Measurements from ENCODE around the gene KLC1. TPM values are rescaled to one million over a fixed set of nuclear protein-coding genes. Genes with fewer than 3 reads are reported as not detected.
A peak's percentile ranks its signal among the peaks of the same experiment; 100 is the strongest.

KLC1 gene
- total and polyA plus RNA-seq, 4 donors, result 22.9 to 131 (median 46.0) TPM

DNA sequence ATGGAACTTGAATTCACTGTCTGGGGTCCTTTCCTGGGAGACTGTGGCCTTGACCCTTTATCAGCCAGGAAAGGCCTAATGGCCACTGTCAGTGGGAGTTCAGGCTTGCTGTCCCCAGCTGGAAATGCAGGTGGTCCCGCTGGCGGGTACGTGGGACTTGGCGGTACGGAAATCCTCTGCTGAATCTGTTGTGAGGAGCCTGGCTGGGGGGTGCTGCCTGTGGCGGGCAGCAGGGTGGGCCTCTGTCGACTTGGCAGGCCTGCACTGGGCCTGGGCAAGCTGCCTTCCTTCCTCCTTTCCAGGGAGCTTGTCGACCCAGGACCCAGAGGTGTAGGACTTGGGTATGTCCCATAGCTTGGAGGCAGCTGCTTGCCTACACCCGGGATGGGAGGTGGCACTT lies 112.9 kb downstream of the KLC1 start:
- H3K9me3 ChIP-seq (ENCODE audit: control insufficient read depth in 4 of 4, low read length in 3 of 4), result no peaks in the 10 kb centered on the region
- H3K4me3 ChIP-seq (ENCODE audit: low read depth in 1 of 3, low read length in 3 of 3), result no peak overlapping the region
- no peak overlapping the region for H3K27ac ChIP-seq (ENCODE audit: low read depth in 1 of 2, low read length in 2 of 2)
- no peak for DNase-seq (ENCODE audit: low spot score)
- H3K4me1 ChIP-seq (ENCODE audit: control insufficient read depth in 4 of 4, insufficient read depth in 4 of 4, low read length in 3 of 4), result peaks cover 3 to 11% (median 9%) of the 10 kb centered on the region in 4 donors
- H3K9ac ChIP-seq (ENCODE audit: low read depth in 1 of 2, low read length in 2 of 2), result no peak overlapping the region
- H3K36me3 ChIP-seq (ENCODE audit: control insufficient read depth in 4 of 4, insufficient read depth in 3 of 4, low read depth in 1 of 4, low read length in 3 of 4), result peaks cover 3 to 27% (median 10%) of the 10 kb centered on the region in 4 donors
- no peaks in the 10 kb centered on the region for H3K27me3 ChIP-seq (ENCODE audit: control insufficient read depth in 4 of 4, insufficient read depth in 4 of 4, low read length in 3 of 4)
- WGBS, result 85% methylated on average over 9 of the region's 9 CpGs
- TF ChIP-seq SP1 (IDR thresholded peaks at IDR 0.05) (no peak), FOXA1 (IDR thresholded peaks at IDR 0.05) (no peak), YY1 (IDR thresholded peaks at IDR 0.05) (no peak), TAF1 (conservative IDR thresholded peaks at IDR 0.05) (no peak), RAD21 (IDR thresholded peaks at IDR 0.05) (no peak), FOXA2 (IDR thresholded peaks at IDR 0.05) (no peak), NR2F2 (IDR thresholded peaks at IDR 0.05) (no peak)

- 90% methylated on average over 14 of the region's 14 CpGs for WGBS
- no peak overlapping the region for H3K27ac ChIP-seq (ENCODE audit: low read depth in 1 of 2, low read length in 2 of 2)
- DNase-seq (ENCODE audit: low spot score), result no peak
These were observed 113.7 kb downstream of the KLC1 start for GRCh38 chr14:103742499-103743255.

DNA sequence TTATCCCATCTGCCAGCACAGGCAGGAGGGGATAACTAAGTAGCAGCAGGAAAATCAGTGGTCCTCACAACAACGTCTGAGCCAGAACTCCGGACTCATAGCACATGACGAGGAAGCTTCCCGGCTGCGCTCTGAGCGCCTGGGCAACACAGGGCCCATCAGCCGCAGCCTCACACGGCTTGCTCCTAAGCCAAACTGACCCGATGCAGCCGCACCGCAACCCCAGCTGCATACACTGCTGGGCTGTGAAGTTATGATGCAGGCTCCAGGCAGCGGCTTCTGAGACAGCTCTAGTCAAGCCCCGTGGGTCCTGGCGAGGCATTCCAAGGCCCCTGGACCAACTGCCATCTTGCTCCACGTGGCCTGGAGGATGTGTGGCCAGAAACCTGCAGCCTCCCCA lies 114.7 kb downstream of the KLC1 start:
- TF ChIP-seq EGR1 (IDR thresholded peaks at IDR 0.05; ENCODE audit: low read depth in 2 of 2), result no peak
- no peak for TF ChIP-seq HNF4A (conservative IDR thresholded peaks at IDR 0.05)
- no peak for TF ChIP-seq GABPA (IDR thresholded peaks at IDR 0.05 in 1 of 2, conservative IDR thresholded peaks at IDR 0.05 in 1 of 2)
- no peak for TF ChIP-seq YY1 (IDR thresholded peaks at IDR 0.05)
- TF ChIP-seq JUND (IDR thresholded peaks at IDR 0.05), result no peak
- TF ChIP-seq, protein P1, sequence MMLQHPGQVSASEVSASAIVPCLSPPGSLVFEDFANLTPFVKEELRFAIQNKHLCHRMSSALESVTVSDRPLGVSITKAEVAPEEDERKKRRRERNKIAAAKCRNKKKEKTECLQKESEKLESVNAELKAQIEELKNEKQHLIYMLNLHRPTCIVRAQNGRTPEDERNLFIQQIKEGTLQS (IDR thresholded peaks at IDR 0.05), result no peak
- no peak for TF ChIP-seq FOXA1 (IDR thresholded peaks at IDR 0.05)
- no peak for TF ChIP-seq HNF4G (IDR thresholded peaks at IDR 0.05)
- no peak for TF ChIP-seq SP1 (IDR thresholded peaks at IDR 0.05)
- no peak for TF ChIP-seq TAF1 (conservative IDR thresholded peaks at IDR 0.05)
- no peak for TF ChIP-seq ZBTB33 (IDR thresholded peaks at IDR 0.05)
- no peak for TF ChIP-seq NR2F2 (IDR thresholded peaks at IDR 0.05)
- Histone ChIP-seq H3K27me3 (ENCODE audit: control insufficient read depth in 4 of 4, insufficient read depth in 4 of 4, low read length in 3 of 4) (no peaks in the 10 kb centered on the region), H3K9me3 (ENCODE audit: control insufficient read depth in 4 of 4, low read length in 3 of 4) (no peaks in the 10 kb centered on the region), H3K36me3 (ENCODE audit: control insufficient read depth in 4 of 4, insufficient read depth in 3 of 4, low read depth in 1 of 4, low read length in 3 of 4) (peaks cover 0 to 26% (median 8%) of the 10 kb centered on the region in 4 donors), H3K4me1 (ENCODE audit: control insufficient read depth in 4 of 4, insufficient read depth in 4 of 4, low read length in 3 of 4) (peaks cover 3 to 11% (median 9%) of the 10 kb centered on the region in 4 donors), H3K27ac (ENCODE audit: low read depth in 1 of 2, low read length in 2 of 2) (no peak overlapping the region), H3K4me3 (ENCODE audit: low read depth in 1 of 3, low read length in 3 of 3) (no peak overlapping the region), H3K9ac (ENCODE audit: low read depth in 1 of 2, low read length in 2 of 2) (no peak overlapping the region)
- WGBS, result 94% methylated on average over 15 of the region's 15 CpGs
- no peak for DNase-seq (ENCODE audit: low spot score)

More at GRCh38 chr14:103742499-103743255, 113.7 kb downstream of the KLC1 start:
- Histone ChIP-seq H3K9me3 (ENCODE audit: control insufficient read depth in 4 of 4, low read length in 3 of 4) (no peaks in the 10 kb centered on the region), H3K27me3 (ENCODE audit: control insufficient read depth in 4 of 4, insufficient read depth in 4 of 4, low read length in 3 of 4) (no peaks in the 10 kb centered on the region), H3K9ac (ENCODE audit: low read depth in 1 of 2, low read length in 2 of 2) (no peak overlapping the region), H3K4me3 (ENCODE audit: low read depth in 1 of 3, low read length in 3 of 3) (no peak overlapping the region), H3K36me3 (ENCODE audit: control insufficient read depth in 4 of 4, insufficient read depth in 3 of 4, low read depth in 1 of 4, low read length in 3 of 4) (peaks cover 3 to 27% (median 10%) of the 10 kb centered on the region in 4 donors), H3K4me1 (ENCODE audit: control insufficient read depth in 4 of 4, insufficient read depth in 4 of 4, low read length in 3 of 4) (peaks cover 3 to 11% (median 9%) of the 10 kb centered on the region in 4 donors)
- TF ChIP-seq EGR1 (IDR thresholded peaks at IDR 0.05; ENCODE audit: low read depth in 2 of 2) (no peak), RXRA (IDR thresholded peaks at IDR 0.05) (peak in 1 of 2 donors; percentile 9)

Data from liver (tissue), 9 donors.